Left lobe of liver (tissue), 2 donors: ENCODE measurements around the gene CNIH4. TPM values are rescaled to one million over a fixed set of nuclear protein-coding genes. Genes with fewer than 3 reads are reported as not detected.
"Not testable (repeated sequence)": the region's sequence is repeated elsewhere in the genome, so short reads cannot be mapped to it uniquely, and the experiment has no call there.

Source experiments
- ATAC-seq: fragments of 200-7000 bp; cut with Tn5 transposase; one replicate; pipeline ENCODE4 v1.9.1; 2020; ENCODE audit warnings: mild to moderate bottlenecking, moderate library complexity
- DNase-seq: peaks from one replicate; pipeline ENCODE4 v3.0.0-alpha.2; 2020; ENCODE audit warnings: low spot score
- total RNA-seq: library from RNA; stranded (reverse); gene quantifications from one replicate; pipeline ENCODE4 v1.2.1, GENCODE V29; 2021
- donor health status: DM: no; HTN: no; CAD: no; lungs with moderate emphysema.
- donor health status: DM: no; HTN: yes; CAD: no.

Gene CNIH4
- total RNA-seq: 14.9 TPM

- peak; percentile 97 for ATAC-seq
- DNase-seq: peak; percentile 89
Observed at GRCh38 chr1:224356685-224357625, at the start of gene CNIH4. CNIH4 (plus strand) TSS chr1:224356879; CDS start chr1:224356925, 46 bp downstream.

DNA sequence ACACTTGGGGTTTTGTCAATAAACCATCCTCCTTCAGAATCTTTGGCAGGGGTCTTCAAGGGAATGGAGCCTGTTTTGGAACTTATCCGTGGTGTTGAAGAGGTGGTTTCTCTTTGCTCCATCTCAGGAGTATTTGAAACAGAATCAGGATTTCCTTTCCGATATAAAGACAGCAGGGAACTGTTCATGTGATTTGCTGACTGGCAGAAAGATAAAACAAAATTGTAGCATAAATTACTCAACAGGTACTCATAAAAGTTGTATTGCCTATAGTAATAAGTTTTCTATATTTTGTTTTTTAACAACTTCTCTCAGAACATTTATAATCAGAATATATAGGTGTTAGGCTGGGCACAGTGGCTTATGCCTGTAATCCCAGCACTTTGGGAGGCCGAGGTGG is 48.6 kb upstream of the CNIH4 start:
- DNase-seq (no peak), ATAC-seq (no peak)

- DNase-seq, ATAC-seq: not testable (repeated sequence)
Observed at GRCh38 chr1:224311503-224311902, 45.2 kb upstream of the CNIH4 start.

DNA sequence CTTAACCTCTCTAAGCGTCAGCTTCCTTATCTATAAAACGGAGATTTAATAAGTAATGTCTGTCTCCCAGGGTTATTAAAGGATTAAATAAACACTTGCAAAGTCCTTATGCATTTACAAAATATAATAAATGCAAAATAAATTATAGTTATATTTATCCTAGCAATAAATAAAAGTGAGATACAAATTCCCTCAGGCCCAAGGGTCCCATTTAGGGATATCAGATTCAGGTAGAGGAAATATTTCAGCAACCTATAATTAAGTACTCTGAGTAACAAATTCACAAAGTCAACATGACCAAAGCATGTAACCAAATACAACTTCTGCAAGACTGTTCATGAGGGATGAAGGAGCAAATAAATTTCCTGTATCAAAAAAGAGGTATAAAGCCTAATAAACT is 44.7 kb upstream of the CNIH4 start:
- DNase-seq (no peak), ATAC-seq (no peak)

DNA sequence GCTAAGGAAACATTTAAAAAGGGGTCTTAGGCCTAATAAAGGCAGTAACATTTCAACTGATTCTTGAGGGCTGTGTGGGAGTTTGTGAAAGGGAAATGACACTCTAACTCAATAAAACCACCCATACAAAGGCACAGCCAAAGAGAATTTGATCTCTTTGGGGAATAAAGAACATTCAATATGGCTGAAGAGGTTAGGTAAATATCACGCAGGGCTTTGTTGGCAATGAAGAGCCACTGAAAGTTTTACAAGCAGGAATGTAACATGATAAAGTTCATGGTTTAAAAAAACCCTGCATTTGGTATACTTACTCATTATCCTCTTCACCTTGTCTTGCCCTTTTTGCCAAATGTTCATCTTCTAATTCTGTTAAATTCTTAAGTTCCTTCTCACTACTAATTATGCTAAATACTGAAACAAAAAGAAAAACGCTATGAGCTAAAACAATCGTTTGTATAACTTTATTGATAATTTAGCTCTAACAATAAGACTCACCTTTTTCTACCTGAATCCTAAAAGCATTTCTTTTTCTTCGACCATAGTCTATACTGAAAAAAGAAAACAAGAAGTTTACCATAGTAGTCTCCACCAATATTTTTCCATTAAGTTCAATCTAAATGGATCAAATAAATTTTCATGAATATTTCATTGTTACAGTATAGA is 39.2 kb upstream of the CNIH4 start:
- DNase-seq (no peak), ATAC-seq (peak; percentile 64)

DNA sequence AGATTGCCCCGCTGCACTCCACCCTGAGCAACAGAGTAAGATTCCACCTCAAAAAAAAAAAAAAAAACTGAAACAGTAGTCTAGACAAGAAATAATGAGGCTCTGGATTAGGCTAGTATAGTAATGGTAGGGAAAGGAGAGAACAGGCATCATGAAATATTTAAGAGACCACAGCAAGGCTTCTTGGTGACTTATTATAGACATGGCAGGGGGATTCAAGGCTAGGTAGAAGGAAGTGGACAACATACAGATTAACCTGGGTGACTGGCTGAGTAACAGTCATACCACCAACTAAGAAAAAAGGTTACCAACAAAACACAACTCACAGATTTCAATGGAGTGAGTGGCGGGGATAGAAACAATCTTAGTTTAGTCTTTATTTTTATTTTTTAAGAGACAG is 35.0 kb upstream of the CNIH4 start:
- DNase-seq: no peak
- ATAC-seq: no peak

DNA sequence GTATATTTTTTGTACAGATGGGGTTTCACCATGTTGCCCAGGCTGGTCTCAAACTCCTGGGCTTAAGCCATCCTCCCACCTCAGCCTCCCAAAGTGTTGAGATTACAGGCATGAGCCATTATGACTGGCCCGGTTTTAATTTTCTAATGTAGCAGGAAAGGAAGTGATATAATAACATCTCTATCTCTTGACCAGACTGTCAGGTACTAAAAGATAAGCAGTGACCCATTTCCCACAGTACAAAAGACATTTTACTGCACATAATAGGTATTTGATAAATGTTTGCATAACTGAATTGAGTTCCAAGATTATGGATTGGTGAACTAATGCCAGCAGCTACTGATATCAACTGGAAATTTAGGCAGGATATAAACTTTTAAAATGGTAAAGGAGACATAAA is 30.7 kb upstream of the CNIH4 start:
- no peak for ATAC-seq
- DNase-seq: no peak

DNA sequence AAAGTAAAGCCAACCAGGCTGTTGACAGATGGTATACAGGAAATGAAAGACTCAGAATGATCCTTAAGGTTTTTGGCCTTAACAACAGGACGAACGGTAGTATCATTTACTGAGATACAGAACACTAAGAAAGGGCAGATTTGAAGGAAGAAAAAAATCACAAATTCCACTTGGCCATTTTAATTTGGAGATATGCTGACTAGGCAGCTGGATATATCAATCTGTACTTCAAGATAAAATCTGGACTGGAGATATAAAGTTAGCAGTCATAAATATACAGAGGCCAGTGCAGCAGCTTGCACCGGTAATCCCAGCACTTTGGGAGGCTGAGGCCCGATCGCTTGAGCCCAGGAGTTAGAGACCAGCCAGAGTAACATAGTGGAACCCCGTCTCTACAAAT is 28.0 kb upstream of the CNIH4 start:
- ATAC-seq (no peak), DNase-seq (no peak)

DNA sequence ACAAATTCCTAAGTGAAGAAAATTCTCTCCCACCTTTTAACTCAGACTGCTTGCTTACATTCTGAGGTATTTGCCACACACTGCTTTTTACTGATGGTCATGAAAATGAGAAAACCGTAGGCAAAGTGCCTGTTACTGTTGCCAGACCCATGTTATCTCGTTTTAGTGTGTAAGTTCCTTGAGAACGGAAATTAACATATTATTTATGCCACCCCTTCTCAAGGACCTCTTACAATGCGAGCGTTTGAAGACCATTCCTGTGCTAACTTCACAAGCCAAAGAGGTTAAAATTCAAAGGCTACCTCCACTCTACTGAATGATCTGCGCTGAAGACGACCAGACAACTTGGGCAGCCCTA is 27.2 kb upstream of the CNIH4 start:
- ATAC-seq: no peak
- DNase-seq: no peak

GRCh38 chr1:224329842-224330753 is 26.6 kb upstream of the CNIH4 start, which contains the start of gene NVL:
NVL (minus strand) TSS chr1:224330172; CDS start chr1:224330127, 45 bp downstream.
- ATAC-seq (peak; percentile 93), DNase-seq (peak; percentile 87)

GRCh38 chr1:224331326-224331725 is 25.4 kb upstream of the CNIH4 start:
- DNase-seq (no peak), ATAC-seq (no peak)

GRCh38 chr1:224331824-224332223 is 24.9 kb upstream of the CNIH4 start:
- no peak for ATAC-seq
- no peak for DNase-seq

GRCh38 chr1:224333309-224333926 is 23.3 kb upstream of the CNIH4 start:
- no peak for DNase-seq
- ATAC-seq: peak; percentile 68

- DNase-seq: no peak
- ATAC-seq: no peak
Observed at GRCh38 chr1:224333939-224334786, 22.5 kb upstream of the CNIH4 start.

DNA sequence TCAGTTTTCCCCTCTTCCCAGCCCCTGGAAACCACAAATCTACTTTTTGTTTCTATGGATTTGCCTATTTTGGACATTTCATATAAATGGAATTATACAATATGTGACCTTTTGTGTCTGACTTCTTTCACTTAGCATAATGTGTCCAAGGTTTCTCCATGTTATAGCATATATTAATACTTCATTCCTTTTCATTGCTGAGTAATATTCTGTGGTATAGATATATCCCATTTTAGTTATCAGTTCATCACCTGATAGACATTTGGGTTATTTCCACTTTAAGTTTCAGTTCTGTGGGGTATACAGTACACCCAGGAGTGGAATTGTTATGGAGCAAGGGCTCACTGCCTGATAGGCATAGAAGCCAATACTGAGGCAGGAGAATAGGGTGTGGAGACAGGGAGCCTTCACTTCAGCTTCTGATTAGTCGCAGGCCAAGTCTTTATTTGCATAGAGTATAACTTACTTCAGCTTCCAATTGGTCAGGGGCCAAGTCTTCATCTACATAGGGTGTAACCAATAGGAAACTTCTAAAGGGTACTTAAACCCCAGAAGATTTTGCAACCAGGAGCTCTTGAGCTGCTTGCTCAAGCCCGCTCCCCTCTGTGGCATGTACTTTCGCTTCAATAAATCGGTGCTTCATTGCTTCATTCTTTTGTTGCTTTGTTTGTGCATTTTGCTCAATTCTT is 18.4 kb upstream of the CNIH4 start:
- no peak for DNase-seq
- ATAC-seq: no peak

- ATAC-seq: peak; percentile 72
Observed at GRCh38 chr1:224339442-224340033, 17.1 kb upstream of the CNIH4 start.

GRCh38 chr1:224340453-224341384 is 16.0 kb upstream of the CNIH4 start:
- DNase-seq: not testable (repeated sequence)
- peak; percentile 80 for ATAC-seq

More at GRCh38 chr1:224339442-224340033, 17.1 kb upstream of the CNIH4 start:
- DNase-seq: no peak
